Left renal cortex interstitium (tissue), 4 donors: ENCODE data around the gene SYNGR3. TPM values are rescaled to one million over a fixed set of nuclear protein-coding genes. Genes with fewer than 3 reads are reported as not detected.
"Not testable (repeated sequence)": the region's sequence is repeated elsewhere in the genome, so short reads cannot be mapped to it uniquely, and the experiment has no call there.

Experiments used
- DNase-seq, 4 donors: peaks; one replicate each; pipeline ENCODE4 v3.0.0-alpha.2; 2013; ENCODE audit warnings: low read depth in 4 of 4, low spot score in 2 of 4, missing footprints in 1 of 4
- polyA plus RNA-seq, 4 donors: library from polyadenylated mRNA; unstranded; fragments of 120-200 nt; gene quantifications; one replicate each; pipeline ENCODE4 v1.2.1, GENCODE V29; 2013; ENCODE audit not compliant: insufficient read length in 4 of 4

The SYNGR3 gene
- polyA plus RNA-seq, 4 donors = 1.8 to 2.4 (median 1.9) TPM

DNA sequence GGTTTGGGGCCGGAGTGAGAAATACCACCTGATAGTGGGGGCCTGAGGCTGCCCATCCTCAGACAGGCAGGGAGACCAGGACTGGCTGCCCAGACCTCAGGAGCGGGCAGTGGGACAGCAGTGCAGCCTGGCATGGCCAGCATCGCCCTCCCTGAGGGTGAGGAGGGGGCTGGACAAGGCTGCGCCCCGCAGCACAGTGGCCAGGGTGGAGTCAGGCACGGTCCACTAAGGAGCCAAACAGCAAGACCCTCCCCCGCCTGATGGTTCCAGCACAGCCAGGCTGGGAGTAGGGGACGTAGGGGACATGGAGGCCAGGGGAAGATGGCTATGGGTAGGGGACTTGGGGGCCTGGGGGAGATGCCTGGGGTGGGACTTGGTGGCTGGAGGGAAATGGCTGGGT is 16.5 kb downstream of the SYNGR3 start:
- no peak for DNase-seq

DNA sequence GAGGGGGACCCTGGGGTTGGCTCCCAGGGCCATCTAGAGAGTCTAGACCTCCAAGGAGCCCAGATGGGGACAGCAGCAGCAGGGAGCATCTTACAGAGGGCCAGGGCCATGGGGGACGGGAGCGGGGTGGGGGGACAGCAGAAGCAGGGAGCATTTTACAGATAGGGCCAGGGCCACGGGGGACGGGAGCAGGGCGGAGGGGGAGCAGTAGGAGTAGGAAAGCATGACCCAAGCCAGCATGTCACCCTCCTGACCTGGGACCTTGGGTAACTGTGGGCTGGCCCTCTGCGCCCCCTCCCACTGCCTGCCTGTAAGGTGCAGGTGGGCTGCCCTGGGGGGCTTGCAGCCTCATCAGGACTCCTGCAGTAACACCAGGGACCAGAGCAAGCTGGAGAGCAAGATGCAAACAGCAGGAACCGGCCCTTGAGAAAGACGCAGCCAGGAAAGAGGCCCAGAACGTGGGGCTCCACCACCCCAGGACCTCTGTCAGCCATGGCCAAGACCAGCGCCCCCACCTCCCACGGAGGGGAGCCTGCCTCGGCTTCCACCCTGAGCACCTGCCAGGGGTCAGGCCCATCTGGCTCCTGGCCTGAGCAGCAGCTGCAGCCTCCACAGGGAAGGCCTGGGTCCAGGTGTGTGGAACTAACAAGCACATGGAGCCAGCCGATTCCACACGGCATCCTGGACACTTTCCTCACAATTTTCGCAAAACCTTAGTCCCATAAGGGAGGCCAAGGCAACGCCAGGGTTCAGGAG is 17.5 kb downstream of the SYNGR3 start:
- DNase-seq = no peak

DNA sequence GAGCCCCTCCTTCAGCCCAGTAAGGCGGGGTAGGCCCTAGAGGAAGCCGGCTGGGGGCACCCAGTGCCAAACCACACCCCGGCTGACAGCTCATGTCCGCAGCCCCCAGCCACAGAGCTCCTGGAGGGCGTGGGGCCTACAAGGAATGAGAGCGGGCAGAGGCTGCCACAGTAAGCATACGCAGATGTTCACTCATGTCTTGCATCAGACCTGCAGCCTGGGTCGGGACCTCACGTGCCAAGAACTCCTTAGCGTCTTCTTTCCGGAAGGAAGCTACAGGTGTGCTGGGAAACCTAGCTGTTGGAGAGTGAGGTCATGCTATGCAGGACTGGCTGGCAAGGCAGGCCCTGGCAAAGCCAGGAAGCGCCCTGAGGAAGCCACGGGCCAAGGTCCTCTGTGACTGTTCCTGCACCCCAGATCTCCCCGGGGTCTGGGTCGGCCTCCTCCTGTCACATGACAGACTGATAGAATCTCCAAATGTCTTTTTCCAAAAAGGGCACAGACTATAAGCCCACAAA is 18.3 kb downstream of the SYNGR3 start:
- no peak for DNase-seq

DNA sequence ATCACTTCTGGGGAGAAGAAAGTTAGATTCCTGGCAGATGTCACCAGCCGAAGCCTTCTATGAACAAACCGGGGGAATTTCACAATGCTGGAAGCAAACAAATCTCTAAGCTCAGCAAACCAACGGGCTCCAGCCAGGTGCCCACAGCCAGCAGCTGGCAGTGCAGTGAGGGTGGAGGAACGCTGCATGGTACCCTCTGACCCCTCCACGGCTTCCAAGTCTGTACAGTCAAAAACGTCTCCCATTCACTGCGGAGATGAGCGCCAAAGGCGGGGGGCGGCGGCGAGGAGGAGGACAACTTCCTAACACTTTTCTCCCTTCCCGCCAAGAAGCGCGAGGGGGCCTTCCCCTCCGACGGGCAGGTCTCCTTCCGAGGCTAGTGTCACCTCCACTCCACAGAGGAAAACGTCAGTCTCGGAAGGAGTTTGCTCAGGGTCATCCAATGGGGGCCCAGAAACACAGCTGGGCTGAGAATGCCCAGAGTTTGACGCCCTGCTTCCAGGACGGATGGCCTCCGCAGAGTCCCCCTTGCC is 18.9 kb downstream of the SYNGR3 start:
- no peak for DNase-seq

DNA sequence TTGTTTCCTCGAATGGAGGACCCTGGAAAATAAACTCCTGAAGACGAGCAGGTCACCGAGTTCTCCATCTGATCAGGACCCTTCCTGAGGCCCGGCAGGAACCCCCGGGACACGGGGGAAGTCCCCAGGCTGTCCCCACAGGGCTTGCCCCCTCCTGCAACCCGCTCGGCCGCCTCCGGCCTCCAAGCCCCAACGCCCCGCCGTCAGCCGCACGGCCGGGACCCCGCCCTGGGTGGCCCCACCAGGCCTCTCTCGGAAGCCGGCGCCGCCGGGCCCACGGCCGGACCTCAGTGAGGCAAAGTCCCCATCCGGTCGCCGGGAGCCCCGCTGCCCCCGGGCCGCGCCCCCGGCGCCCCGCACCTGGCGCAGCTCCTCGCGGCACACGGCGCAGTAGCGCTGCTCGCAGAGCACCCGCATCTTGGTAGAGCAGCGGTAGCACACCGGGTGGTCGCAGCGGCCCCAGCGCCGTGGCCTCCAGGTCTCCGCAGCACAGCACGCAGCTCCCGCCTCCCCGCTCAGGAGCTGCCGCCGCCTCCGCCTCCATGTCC is 19.5 kb downstream of the SYNGR3 start:
- no peak for DNase-seq

DNA sequence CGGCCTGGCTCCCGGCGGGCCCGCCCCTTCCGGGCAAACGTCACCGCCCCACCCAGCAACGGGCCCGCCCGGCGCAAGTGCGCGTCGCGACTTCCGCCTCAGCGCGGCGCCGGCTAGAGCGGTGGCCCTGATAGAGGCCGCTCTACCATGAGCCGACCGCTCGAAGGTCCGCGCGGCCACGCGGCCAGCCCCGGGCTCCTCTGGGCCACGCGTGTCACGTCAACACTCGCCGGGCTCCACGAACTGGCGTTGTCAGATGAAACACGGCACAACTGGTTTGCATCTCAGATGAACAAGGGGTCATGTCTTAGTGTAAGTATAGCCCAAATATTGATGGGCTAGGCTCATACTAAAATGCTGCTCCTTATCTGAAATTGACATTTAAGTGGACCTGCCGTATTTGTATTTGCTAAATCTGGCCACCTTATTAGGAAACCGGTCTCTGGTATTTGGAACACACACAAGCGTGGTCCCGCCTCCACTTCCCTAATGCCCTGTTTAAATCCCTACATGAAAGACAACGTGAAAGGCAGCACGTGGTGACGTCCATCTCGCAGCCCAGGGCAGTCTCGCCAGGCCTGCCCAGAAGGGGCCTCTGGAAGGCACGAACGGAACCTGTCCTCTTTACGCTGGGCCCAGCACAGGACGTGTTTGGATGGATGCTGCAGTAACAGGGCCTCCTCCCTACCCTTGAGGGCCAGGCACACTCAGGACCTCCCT is 20.2 kb downstream of the SYNGR3 start, which contains the start of gene ZNF598:
Gene ZNF598, minus strand, starts transcription at position 31 of the 720 bp plus-strand sequence.
- DNase-seq = peak in 2 of 4 donors; percentile 68 to 82

DNA sequence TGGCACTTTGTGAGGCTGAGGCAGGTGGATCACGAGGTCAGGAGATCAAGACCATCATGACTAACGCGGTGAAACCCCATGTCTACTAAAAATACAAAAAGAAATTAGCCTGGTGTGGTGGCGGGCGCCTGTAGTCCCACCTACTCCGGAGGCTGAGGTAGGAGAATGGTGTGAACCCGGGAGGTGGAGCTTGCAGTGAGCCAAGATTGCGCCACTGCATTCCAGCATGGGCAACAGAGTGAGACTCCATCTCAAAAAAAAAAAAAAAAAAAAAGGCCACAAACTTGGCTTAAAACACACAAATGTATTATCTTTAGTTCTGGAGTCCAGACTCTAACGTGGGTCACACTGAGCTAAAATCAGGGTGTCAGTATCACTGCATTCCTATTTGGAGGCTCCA is 22.0 kb downstream of the SYNGR3 start:
- DNase-seq = not testable (repeated sequence)

DNA sequence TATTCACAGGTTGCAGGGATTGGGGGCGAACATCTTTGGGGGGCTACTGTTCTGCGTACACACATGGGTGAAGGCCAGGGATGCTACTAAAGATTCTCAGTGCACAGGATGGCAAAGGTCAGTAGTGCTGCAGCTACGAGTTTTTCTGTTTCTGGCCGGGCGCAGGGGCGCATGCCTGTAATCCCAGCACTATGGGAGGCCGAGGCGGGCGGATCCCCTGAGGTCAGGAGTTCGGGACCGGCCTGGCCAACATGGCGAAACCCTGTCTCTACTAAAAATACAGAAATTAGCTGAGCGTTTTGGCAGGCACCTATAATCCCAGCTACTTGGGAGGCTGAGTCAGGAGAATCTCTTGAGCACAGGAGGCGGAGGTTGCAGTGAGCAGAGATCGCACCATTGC is 23.8 kb downstream of the SYNGR3 start:
- no peak for DNase-seq

DNA sequence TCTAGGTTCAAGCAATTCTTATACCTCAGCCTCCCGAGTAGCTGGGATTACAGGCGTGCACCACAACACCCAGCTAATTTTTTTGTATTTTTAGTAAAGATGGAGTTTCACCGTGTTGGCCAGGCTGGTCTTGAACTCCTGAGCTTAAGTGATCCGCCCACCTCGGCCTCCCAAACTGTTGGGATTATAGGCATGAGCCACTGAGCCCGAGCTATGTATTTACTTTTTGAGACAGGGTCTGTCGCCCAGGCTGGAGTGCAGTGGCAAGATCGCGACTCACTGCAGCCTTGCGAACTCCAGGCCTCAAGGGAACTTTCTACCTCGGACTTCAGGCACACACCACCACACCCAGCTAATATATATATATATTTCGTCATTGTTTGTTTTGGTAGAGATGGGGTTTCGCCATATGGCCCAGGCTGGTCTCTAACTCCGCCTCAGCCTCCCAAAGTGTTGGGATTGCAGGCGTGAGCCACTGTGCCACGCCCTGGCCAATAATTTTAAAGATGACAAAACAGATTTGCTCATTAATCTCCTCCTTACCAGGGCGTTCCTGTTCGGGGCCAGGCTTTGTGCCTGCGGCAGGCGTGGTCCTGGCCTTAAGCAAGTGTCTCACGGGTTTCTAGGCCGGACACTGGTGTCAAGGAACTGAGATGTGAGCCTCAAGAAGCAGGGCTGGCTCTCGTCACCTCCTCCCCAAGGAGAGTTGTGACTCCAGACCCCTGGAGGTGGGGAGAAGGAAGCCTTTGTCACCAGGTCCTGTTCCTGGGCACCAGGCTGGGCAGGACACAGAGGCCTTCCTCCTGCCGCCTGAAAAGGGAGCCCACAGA is 25.6 kb downstream of the SYNGR3 start:
- DNase-seq = no peak

DNA sequence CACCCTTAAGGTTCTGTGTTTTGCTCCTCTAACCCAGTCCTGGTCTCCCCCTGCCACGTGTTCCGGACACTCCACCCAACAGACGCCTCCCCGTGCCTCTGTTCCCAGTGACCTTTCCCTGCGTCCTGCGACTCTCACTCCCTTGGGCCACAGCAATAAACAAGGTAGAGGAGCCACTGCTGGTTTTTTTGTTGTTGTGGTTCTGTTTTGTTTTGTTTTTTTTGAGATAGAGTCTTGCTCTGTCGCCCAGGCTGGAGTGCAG is 26.1 kb downstream of the SYNGR3 start:
- no peak for DNase-seq

DNA sequence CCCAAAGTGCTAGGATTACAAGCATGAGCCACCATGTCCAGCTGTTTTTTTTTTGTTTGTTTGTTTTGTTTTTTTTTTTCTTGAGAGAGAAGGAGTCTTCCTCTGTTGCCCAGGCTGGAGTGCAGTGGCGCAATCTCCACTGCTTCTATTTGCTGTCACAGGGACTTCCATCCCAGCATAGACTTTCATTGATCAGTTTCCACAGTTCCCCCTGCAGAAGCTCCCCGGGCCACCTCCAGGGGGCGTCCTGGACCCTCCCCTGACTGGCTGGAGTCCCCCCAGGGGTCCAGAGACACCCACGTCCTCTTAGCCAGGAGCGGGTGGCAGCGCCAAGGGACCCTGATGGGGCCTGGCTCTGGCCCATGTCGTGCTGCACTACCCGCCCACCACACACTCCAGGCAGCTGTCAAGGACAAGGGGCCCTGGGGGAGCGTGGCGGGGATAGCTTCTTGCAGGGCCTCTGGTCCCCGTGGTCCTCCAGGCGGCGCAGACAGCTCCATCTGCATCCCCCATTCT is 26.7 kb downstream of the SYNGR3 start:
- DNase-seq = no peak

DNA sequence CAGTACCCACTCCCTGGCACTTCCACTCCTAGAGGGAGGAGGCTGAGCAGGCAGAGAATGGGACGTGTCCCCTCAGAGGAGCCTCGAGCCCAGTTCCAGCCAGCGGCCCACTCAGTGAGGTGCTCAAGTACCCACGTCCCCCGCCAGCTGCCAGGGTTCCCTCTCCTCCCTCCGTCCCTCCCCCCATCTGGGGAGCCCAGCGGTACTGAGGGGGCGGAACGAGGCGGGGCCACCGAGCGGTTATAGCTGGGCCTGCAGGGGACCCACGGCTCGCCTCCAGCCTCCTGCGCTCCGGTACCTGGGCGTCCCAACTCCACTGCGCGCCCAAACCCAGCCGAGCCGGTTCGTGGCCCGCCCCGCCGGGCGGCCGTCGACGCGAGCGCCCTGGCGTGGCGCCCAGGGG is 29.7 kb downstream of the SYNGR3 start, which contains the start of gene NPW:
Gene NPW, plus strand, starts transcription at position 268 of the 403 bp plus-strand sequence.
- DNase-seq = no peak

DNA sequence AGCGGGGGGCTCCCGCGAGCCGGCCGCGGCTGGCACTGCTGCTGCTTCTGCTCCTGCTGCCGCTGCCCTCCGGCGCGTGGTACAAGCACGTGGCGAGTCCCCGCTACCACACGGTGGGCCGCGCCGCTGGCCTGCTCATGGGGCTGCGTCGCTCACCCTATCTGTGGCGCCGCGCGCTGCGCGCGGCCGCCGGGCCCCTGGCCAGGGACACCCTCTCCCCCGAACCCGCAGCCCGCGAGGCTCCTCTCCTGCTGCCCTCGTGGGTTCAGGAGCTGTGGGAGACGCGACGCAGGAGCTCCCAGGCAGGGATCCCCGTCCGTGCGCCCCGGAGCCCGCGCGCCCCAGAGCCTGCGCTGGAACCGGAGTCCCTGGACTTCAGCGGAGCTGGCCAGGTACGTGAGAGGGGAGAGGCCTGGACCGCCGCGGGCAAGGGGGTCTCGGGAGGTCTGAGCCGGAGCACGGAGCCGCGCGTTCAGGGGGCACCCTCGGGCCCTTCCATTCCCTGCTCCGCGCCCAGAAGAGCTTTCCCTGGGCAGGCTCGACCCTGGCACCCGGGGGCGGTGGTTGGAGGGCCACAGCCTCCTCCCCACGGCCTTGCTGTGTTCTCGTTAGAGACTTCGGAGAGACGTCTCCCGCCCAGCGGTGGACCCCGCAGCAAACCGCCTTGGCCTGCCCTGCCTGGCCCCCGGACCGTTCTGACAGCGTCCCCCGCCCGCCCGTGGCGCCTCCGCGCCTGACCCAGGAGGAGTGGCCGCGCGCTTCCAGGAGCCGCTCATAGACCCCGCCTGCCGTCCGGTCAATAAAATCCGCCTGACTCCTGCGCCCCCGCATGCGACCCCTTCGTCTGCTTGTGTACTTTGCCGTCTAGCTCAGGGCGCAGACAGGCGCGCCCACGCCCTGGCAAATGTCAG is 30.4 kb downstream of the SYNGR3 start:
- DNase-seq = no peak

DNA sequence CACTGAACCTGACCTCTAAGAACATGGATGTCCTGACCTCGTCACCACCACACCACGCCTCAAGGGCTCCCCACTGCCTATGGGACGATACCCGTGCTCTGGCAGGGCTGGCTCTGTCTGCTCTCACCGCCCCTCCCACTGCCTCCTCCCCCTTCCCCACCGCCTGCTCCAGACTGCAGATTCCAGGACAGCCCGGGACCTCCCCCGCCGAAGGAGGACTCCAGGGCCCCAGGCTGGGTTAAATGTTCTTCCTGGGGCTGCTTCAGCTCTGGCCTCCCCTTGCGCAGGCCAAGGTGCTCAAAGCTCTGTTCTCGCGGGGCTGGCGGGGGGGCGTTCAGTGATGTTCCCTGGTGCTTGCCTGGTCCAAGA is 32.9 kb downstream of the SYNGR3 start:
- DNase-seq = no peak

DNA sequence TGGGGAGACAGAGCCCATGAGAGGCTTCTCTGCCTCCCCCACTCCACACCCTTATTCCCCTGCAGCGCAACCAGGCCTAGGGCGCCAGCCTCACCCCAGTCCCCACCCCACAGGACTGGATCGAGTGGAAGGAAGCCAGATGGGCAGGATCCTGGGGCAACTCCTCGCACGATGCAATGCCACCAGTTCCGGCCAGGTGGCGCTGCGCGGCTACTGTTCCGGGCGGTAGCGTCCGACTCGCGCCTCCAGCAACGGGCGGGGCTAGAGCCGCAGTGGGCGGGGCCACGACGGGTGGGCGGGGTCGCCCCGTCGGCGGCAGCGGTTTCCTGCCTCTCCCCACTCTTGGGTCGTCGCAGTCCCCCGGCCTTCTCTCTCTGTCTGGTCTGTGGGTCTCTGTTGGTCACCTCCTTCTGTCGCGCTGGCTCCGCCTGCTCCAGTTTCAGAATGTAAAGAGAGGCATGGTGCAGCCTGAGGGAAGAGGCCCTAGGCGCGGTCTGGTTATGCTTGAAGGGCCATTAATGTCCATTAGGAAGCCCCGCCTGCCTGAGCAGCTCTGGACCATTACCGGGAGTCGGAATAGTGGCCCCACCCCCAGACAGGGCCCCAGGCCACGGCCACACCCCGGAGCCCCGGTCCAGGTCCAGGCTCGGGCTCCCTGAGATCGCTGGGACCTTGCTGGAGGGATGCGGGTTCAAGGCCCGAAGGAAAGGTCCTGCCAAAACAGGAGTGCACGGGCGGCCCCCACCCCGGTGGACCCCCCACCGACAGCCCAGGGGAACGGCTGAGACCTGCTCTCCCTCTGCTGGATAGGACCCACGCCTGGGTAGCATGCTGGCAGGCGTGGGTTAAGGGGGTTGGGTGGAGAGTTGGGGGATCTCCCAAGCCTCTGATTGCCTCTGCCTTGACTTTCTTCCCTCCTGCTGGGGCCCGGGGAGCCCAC is 33.6 kb downstream of the SYNGR3 start:
- peak in 1 of 4 donors; percentile 86 for DNase-seq

DNA sequence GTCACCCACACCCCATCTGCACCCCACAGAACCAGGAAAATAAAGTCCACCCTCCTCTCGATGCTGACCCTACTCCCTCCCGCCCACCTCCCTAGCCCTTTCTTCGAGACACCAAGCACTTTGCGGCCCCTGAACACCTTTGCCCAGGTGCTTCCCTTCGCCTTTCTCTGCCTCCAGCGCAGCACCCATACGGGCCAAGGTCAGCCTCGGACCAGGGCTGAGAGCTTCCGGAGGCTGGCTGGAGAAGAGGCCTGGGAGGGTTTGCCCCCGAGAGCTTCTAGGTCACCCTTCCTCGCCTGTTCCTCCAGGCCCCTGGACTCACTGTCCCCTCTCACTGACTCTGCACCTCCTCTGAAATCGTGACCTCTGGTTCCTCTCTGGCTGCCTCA is 34.3 kb downstream of the SYNGR3 start:
- DNase-seq = no peak

DNA sequence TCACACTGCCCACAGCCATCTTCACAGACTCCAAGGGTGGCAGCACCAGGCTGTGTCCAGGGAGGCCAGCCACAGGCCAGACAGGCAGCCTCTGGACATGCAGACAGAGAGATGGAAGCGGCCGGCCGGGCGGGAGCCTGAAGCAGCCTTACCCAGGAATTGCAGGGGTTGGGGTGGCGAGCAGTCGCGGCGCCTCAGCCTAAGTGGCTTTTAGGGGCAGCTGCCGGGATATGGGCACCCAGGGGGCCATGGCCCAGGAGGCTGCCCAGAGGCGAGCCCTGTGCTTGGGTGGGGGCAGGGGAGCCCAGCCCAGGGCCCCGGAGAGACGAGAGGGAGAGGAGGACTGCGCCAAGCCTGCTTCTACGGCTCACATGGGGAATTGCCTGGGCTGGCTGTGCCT is 35.5 kb downstream of the SYNGR3 start:
- no peak for DNase-seq

DNA sequence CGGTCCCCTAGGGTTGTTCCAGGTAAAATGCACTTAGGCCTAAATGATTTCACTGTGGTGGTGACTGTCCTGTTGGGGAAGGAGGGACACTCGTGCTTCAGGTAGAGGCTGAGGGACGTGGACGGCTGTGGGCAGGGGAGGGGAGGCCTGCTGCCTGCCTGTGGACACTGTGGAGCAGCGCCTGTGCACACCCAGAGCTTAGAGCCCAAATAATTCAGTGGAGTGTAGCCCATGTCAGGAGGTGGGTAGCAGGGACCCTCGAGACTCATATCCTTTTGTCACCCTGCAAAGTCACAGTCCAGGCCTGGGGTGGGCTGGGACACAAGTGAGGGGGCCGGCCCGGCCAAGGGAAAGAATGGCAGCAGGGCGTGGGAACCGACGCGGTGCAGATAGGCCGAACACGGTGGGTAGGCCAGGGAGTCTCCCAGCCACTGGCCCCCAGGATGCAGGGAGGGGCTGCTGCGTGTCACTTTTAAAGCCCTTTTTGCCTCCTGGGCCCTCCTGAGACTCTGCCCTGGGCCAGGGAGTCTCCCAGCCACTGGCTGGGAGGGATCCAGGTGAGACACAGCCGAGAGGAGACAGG is 36.2 kb downstream of the SYNGR3 start:
- DNase-seq = no peak
